HEK293 (cell line): Measurements from ENCODE around the gene PLXNA3.

Source experiments
- PBX3 ChIP-seq: sonication (generic); formaldehyde crosslinking; IDR thresholded peaks from 2 replicates; pipeline ENCODE4 v1.8.1; 2022; ENCODE audit warnings: mild to moderate bottlenecking, moderate library complexity, missing genetic modification reagents
- ZBTB1 ChIP-seq: fragments of 450-650 bp; formaldehyde crosslinking; IDR thresholded peaks from 2 replicates; pipeline ENCODE4 v1.5.1; 2016; ENCODE audit warnings: missing biosample characterization, missing genetic modification characterization
- ZBTB8A ChIP-seq: fragments of 450-650 bp; formaldehyde crosslinking; IDR thresholded peaks from 2 replicates; pipeline ENCODE4 v1.5.1; 2016; ENCODE audit warnings: missing biosample characterization, missing genetic modification characterization
- ZNF2 ChIP-seq: fragments of 450-650 bp; formaldehyde crosslinking; IDR thresholded peaks from 2 replicates; pipeline ENCODE4 v1.5.1; 2016; ENCODE audit warnings: missing biosample characterization, missing genetic modification characterization
- ZNF423 ChIP-seq: fragments of 450-650 bp; formaldehyde crosslinking; IDR thresholded peaks from 2 replicates; pipeline ENCODE4 v1.5.1; 2016; ENCODE audit warnings: missing biosample characterization, missing genetic modification characterization
- ZNF426 ChIP-seq: fragments of 450-650 bp; formaldehyde crosslinking; IDR thresholded peaks from 2 replicates; pipeline ENCODE4 v1.5.1; 2017; ENCODE audit warnings: missing biosample characterization, missing genetic modification characterization, mild to moderate bottlenecking, inconsistent platforms, moderate library complexity
- ZNF513 ChIP-seq: fragments of 450-650 bp; IDR thresholded peaks from 2 replicates; pipeline ENCODE4 v1.5.1; 2018; ENCODE audit warnings: missing biosample characterization, missing genetic modification characterization
- ZNF548 ChIP-seq: fragments of 450-650 bp; formaldehyde crosslinking; IDR thresholded peaks from 2 replicates; pipeline ENCODE4 v1.5.1; 2016; ENCODE audit warnings: missing biosample characterization, missing genetic modification characterization
- ZNF660 ChIP-seq: fragments of 450-650 bp; IDR thresholded peaks from 2 replicates; pipeline ENCODE4 v1.5.1; 2018; ENCODE audit warnings: missing biosample characterization, mild to moderate bottlenecking, missing genetic modification characterization
- TF ChIP-seq, protein P1 (sequence below): fragments of 450-650 bp; formaldehyde crosslinking; IDR thresholded peaks from 2 replicates; pipeline ENCODE4 v1.5.1; 2016; ENCODE audit warnings: missing biosample characterization, missing genetic modification characterization

DNA sequence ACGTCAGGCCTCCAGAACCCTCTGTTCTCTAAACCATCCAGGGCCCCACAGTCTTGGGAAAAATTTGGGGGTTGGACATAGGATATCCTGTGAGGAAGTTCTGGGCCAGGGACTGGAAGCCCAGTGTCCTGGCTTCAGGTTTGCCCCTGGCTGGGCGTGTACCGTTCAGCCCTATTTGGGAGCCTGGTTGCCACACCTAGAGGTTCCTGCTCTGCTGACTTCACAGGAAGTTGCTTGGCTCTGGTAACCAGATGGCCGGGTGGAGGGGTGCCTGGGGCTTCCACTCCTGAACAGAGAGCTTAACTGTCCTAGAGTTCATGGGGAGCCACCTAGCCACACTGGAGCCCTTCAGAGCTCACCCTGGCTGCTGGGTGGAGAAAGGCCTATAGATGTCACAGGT lies 45.6 kb upstream of the PLXNA3 start:
- TF ChIP-seq ZNF513 (tag by site-specific recombination) (no peak), ZNF548 (tag by site-specific recombination) (no peak), ZBTB8A (tag by site-specific recombination) (no peak), PBX3 (CRISPR knock-in tag) (no peak), ZNF426 (no peak), ZNF423 (tag by site-specific recombination) (no peak), ZNF2 (tag by site-specific recombination) (no peak), ZBTB1 (tag by site-specific recombination) (no peak), ZNF660 (tag by site-specific recombination) (no peak)
- TF ChIP-seq, protein P1, sequence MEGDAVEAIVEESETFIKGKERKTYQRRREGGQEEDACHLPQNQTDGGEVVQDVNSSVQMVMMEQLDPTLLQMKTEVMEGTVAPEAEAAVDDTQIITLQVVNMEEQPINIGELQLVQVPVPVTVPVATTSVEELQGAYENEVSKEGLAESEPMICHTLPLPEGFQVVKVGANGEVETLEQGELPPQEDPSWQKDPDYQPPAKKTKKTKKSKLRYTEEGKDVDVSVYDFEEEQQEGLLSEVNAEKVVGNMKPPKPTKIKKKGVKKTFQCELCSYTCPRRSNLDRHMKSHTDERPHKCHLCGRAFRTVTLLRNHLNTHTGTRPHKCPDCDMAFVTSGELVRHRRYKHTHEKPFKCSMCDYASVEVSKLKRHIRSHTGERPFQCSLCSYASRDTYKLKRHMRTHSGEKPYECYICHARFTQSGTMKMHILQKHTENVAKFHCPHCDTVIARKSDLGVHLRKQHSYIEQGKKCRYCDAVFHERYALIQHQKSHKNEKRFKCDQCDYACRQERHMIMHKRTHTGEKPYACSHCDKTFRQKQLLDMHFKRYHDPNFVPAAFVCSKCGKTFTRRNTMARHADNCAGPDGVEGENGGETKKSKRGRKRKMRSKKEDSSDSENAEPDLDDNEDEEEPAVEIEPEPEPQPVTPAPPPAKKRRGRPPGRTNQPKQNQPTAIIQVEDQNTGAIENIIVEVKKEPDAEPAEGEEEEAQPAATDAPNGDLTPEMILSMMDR (tag by site-specific recombination): no peak
